ENCODE results near the gene GUCY1B1.

GUCY1B1 gene

GRCh38 chr4:155758481-155759371 is at the start of gene GUCY1B1:
TSS of gene GUCY1B1 (plus strand) at chr4:155759021. CDS start at chr4:155759141, 120 bp downstream.
- TF ChIP-seq, protein P1, sequence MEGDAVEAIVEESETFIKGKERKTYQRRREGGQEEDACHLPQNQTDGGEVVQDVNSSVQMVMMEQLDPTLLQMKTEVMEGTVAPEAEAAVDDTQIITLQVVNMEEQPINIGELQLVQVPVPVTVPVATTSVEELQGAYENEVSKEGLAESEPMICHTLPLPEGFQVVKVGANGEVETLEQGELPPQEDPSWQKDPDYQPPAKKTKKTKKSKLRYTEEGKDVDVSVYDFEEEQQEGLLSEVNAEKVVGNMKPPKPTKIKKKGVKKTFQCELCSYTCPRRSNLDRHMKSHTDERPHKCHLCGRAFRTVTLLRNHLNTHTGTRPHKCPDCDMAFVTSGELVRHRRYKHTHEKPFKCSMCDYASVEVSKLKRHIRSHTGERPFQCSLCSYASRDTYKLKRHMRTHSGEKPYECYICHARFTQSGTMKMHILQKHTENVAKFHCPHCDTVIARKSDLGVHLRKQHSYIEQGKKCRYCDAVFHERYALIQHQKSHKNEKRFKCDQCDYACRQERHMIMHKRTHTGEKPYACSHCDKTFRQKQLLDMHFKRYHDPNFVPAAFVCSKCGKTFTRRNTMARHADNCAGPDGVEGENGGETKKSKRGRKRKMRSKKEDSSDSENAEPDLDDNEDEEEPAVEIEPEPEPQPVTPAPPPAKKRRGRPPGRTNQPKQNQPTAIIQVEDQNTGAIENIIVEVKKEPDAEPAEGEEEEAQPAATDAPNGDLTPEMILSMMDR (IDR thresholded peaks at IDR 0.05; ENCODE audit: low read depth, low read length), result peak; percentile 26
- DNase-seq (ENCODE audit: low read depth in 2 of 2), result peak; percentile 94 to 96
- H3K4me3 ChIP-seq (replicated peaks in 1 of 2; ENCODE audit: low read depth in 2 of 2, low read length in 2 of 2), result peak within 1 kb of the TSS; percentile 61 to 62

- TF ChIP-seq, protein P1 (IDR thresholded peaks at IDR 0.05; ENCODE audit: low read depth, low read length), result no peak
- no peak overlapping the region for H3K4me3 ChIP-seq (replicated peaks in 1 of 2; ENCODE audit: low read depth in 2 of 2, low read length in 2 of 2)
- no peak for DNase-seq (ENCODE audit: low read depth in 2 of 2)
Measured at GRCh38 chr4:155709918-155710317, 48.9 kb upstream of the GUCY1B1 start.

GRCh38 chr4:155711556-155711955 is 47.3 kb upstream of the GUCY1B1 start:
- H3K4me3 ChIP-seq (replicated peaks in 1 of 2; ENCODE audit: low read depth in 2 of 2, low read length in 2 of 2), result no peak overlapping the region
- TF ChIP-seq, protein P1 (IDR thresholded peaks at IDR 0.05; ENCODE audit: low read depth, low read length), result no peak
- DNase-seq (ENCODE audit: low read depth in 2 of 2), result no peak

DNA sequence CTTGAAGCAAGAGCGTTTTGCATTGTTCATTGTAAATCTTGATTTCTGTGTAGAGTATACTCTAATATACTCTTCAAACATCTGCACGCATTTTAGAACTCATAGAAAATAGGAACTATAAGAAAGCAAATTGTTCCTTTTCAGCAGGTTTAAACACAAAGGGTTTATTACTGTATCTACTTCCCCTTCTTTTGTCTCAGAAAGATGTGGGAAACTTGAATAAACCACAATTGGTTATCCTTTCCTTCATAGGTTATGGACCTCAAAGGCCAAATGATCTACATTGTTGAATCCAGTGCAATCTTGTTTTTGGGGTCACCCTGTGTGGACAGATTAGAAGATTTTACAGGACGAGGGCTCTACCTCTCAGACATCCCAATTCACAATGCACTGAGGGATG is 46.0 kb upstream of the GUCY1B1 start:
- TF ChIP-seq, protein P1 (IDR thresholded peaks at IDR 0.05; ENCODE audit: low read depth, low read length), result no peak
- DNase-seq (ENCODE audit: low read depth in 2 of 2), result no peak
- no peak overlapping the region for H3K4me3 ChIP-seq (replicated peaks in 1 of 2; ENCODE audit: low read depth in 2 of 2, low read length in 2 of 2)

GRCh38 chr4:155713911-155714310 is 44.9 kb upstream of the GUCY1B1 start:
- H3K4me3 ChIP-seq (replicated peaks in 1 of 2; ENCODE audit: low read depth in 2 of 2, low read length in 2 of 2), result no peak overlapping the region
- no peak for DNase-seq (ENCODE audit: low read depth in 2 of 2)
- TF ChIP-seq, protein P1 (IDR thresholded peaks at IDR 0.05; ENCODE audit: low read depth, low read length), result no peak

GRCh38 chr4:155722336-155722735 is 36.5 kb upstream of the GUCY1B1 start:
- no peak overlapping the region for H3K4me3 ChIP-seq (replicated peaks in 1 of 2; ENCODE audit: low read depth in 2 of 2, low read length in 2 of 2)
- TF ChIP-seq, protein P1 (IDR thresholded peaks at IDR 0.05; ENCODE audit: low read depth, low read length), result no peak
- no peak for DNase-seq (ENCODE audit: low read depth in 2 of 2)

Measured in cardiac fibroblast (primary cell).